ENCODE measurements around the gene DYSF. TPM values are rescaled to one million over a fixed set of nuclear protein-coding genes. Genes with fewer than 3 reads are reported as not detected.

The DYSF gene
- total and polyA plus RNA-seq, 2 donors (not counting 3 experiments of a cell fraction or from before 2014, with no cell fraction given): 50.9 to 152 TPM

DNA sequence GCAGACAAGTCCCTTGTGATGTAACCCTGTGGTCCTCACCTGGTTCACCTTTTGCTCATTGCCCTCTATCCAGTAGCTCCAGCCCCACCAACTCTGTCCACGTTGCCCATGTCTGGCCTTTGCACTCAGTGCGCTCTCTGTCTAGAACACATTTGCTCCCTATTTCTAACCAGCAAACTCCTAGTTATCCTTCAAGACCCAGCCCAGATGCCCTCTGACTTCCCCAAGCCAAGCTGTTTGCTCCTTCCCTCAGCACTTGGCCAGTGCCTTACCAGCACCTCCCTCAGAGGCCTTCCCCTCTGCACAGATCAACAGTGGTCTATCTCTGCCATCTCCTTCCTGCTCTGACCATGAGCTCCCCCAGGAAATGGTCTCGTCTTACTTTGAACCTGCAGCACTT lies 137.7 kb downstream of the DYSF start:
- ChIA-PET CTCF (interaction anchor here (0.8 to 1.1 kb wide), 3 partner anchors 11 to 259 kb away, joined by 3 to 5 read pairs (median 3); partner anchors contain the start of gene ZNF638), POLR2A (no interaction called here)
- Histone ChIP-seq H3K36me3 (ENCODE audit: control insufficient read depth in 2 of 2, extremely low read depth in 1 of 2, insufficient read depth in 2 of 2, low read length in 2 of 2) (peaks cover 0 to 22% of the 10 kb centered on the region in 2 experiments), H3K9me3 (replicated peaks; ENCODE audit: control insufficient read depth, insufficient read depth, low read length) (no peaks in the 10 kb centered on the region), H2AFZ (ENCODE audit: low read depth, low read length) (no peak overlapping the region), H3K4me1 (ENCODE audit: control insufficient read depth, extremely low read depth, insufficient read depth, low read length) (peaks cover 4% of the 10 kb centered on the region), H3K9me1 (replicated peaks; ENCODE audit: control insufficient read depth, extremely low read depth, insufficient read depth, low read length) (no peaks in the 10 kb centered on the region), H3K79me2 (ENCODE audit: control insufficient read depth, insufficient read depth, low read length) (no peaks in the 10 kb centered on the region), H3K4me3 (replicated peaks in 1 of 3; ENCODE audit: insufficient read depth in 1 of 3, low read depth in 1 of 3, low read length in 3 of 3) (no peak overlapping the region), H4K20me1 (replicated peaks; ENCODE audit: control insufficient read depth, extremely low read depth, insufficient read depth, low read length) (no peaks in the 10 kb centered on the region), H3K27me3 (ENCODE audit: control insufficient read depth in 2 of 2, insufficient read depth in 2 of 2, low read length in 2 of 2) (no peaks in the 10 kb centered on the region), H3K27ac (ENCODE audit: insufficient read depth, low read depth, low read length) (no peak overlapping the region), H3K4me2 (ENCODE audit: insufficient read depth, low read length) (no peak overlapping the region), H3K9ac (replicated peaks; ENCODE audit: extremely low read depth, insufficient read depth, low read length) (no peak overlapping the region)
- TF ChIP-seq POLR2A (IDR thresholded peaks at IDR 0.05; ENCODE audit: low read depth, low read length) (no peak), MAX (IDR thresholded peaks at IDR 0.05; ENCODE audit: insufficient read depth, insufficient read length) (no peak), EZH2 (IDR thresholded peaks at IDR 0.05; ENCODE audit: borderline replicate concordance, low read depth, low read length, severe bottlenecking) (no peak), MYC (IDR thresholded peaks at IDR 0.05; ENCODE audit: low read depth, low read length) (no peak), GATA2 (IDR thresholded peaks at IDR 0.05; ENCODE audit: insufficient read depth, insufficient read length, low read depth, low read length) (no peak), JUN (IDR thresholded peaks at IDR 0.05; ENCODE audit: borderline replicate concordance, insufficient read depth, insufficient read length, low read depth) (no peak), POLR2AphosphoS5 (IDR thresholded peaks at IDR 0.05; ENCODE audit: insufficient read depth, low read depth, low read length) (no peak), FOS (IDR thresholded peaks at IDR 0.05; ENCODE audit: borderline replicate concordance, insufficient read depth, low read length) (no peak)
- TF ChIP-seq, protein P1, sequence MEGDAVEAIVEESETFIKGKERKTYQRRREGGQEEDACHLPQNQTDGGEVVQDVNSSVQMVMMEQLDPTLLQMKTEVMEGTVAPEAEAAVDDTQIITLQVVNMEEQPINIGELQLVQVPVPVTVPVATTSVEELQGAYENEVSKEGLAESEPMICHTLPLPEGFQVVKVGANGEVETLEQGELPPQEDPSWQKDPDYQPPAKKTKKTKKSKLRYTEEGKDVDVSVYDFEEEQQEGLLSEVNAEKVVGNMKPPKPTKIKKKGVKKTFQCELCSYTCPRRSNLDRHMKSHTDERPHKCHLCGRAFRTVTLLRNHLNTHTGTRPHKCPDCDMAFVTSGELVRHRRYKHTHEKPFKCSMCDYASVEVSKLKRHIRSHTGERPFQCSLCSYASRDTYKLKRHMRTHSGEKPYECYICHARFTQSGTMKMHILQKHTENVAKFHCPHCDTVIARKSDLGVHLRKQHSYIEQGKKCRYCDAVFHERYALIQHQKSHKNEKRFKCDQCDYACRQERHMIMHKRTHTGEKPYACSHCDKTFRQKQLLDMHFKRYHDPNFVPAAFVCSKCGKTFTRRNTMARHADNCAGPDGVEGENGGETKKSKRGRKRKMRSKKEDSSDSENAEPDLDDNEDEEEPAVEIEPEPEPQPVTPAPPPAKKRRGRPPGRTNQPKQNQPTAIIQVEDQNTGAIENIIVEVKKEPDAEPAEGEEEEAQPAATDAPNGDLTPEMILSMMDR (IDR thresholded peaks at IDR 0.05; ENCODE audit: extremely low read depth in 1 of 2, insufficient read depth in 1 of 2, low read depth in 1 of 2, low read length in 2 of 2): no peak
- FAIRE-seq (no peak), DNase-seq (ENCODE audit: low read depth, low spot score) (no peak)
- dilution Hi-C loops (cut with MboI; ENCODE audit: extremely low pct_ligation_motif_present, low sequenced_read_pairs) (no loop called here), intact Hi-C loops (cut with micrococcal nuclease) (no loop called here)
- BruUV-seq (replicated peaks): no TSS peak

Data from endothelial cell of umbilical vein (primary cell).